Panc1 (cell line): ENCODE data around the gene RAB11FIP3. TPM values are rescaled to one million over a fixed set of nuclear protein-coding genes. Genes with fewer than 3 reads are reported as not detected.

Experiments
- ATAC-seq: fragments of 200-7000 bp; cut with Tn5 transposase; 2 replicates; pipeline ENCODE4 v1.9.1; 2020; ENCODE audit warnings: mild to moderate bottlenecking, moderate library complexity
- BruUV-seq: library from RNA; stranded (reverse); fragments of 400-500 nt; replicated peaks from 2 replicates; lab custom pipeline; 2021; lab: Mats Ljungman, UMichigan
- CTCF ChIA-PET: fragments of 300-600 bp; sonication (Branson Sonifier 250); formaldehyde crosslinking; loops from one replicate; lab custom pipeline; 2022; ENCODE audit warnings: antibody characterized with exemption; lab: Charles Lee
- POLR2A ChIA-PET: fragments of 300-600 bp; sonication (Branson Sonifier 250); formaldehyde crosslinking; loops from one replicate; lab custom pipeline; 2022; ENCODE audit warnings: antibody characterized with exemption; lab: Charles Lee
- DNase-seq: peaks from one replicate; pipeline ENCODE4 v3.0.0-alpha.2; 2010; ENCODE audit warnings: low read depth, low spot score
- H3K27ac ChIP-seq: 2 replicates; pipeline ENCODE4 v1.5.1; 2011; ENCODE audit warnings: mild to moderate bottlenecking, low read length, inconsistent platforms
- H3K27me3 ChIP-seq: fragments of 200-500 bp; sonication (Bioruptor generic); 2 replicates; pipeline ENCODE4 v1.6.0; 2014; ENCODE audit warnings: low read length, inconsistent platforms; ENCODE audit not compliant: control insufficient read depth, insufficient read depth
- H3K36me3 ChIP-seq: fragments of 200-500 bp; sonication (Bioruptor generic); 2 replicates; pipeline ENCODE4 v1.5.1; 2014; ENCODE audit warnings: inconsistent platforms, mild to moderate bottlenecking, low read length, moderate library complexity; ENCODE audit not compliant: control insufficient read depth, insufficient read depth
- H3K4me1 ChIP-seq: 2 replicates; pipeline ENCODE4 v1.5.1; 2011; ENCODE audit warnings: inconsistent platforms, mild to moderate bottlenecking, low read length, moderate library complexity; ENCODE audit not compliant: control insufficient read depth, insufficient read depth
- H3K4me3 ChIP-seq, 2 experiments: 2 replicates each; pipeline ENCODE4 v1.5.1; 2011 to 2012; ENCODE audit warnings: low read depth in 2 of 2, low read length in 2 of 2, mild to moderate bottlenecking in 2 of 2, inconsistent platforms in 1 of 2, moderate library complexity in 1 of 2
- H3K9me3 ChIP-seq: fragments of 200-500 bp; sonication (Bioruptor generic); 2 replicates; pipeline ENCODE4 v1.5.1; 2014; ENCODE audit warnings: low read depth, mild to moderate bottlenecking, inconsistent platforms, low read length, moderate library complexity; ENCODE audit not compliant: control insufficient read depth, insufficient read depth
- POLR2AphosphoS5 ChIP-seq: IDR thresholded peaks from 2 replicates; pipeline ENCODE4 v1.6.1; 2012; ENCODE audit warnings: mild to moderate bottlenecking, low read depth, low read length, moderate library complexity
- SIN3A ChIP-seq: IDR thresholded peaks from 2 replicates; pipeline ENCODE4 v1.6.1; 2012; ENCODE audit warnings: low read depth, mild to moderate bottlenecking, low read length, moderate library complexity, borderline replicate concordance; ENCODE audit not compliant: insufficient read depth
- TCF7L2 ChIP-seq: IDR thresholded peaks from 2 replicates; pipeline ENCODE4 v1.6.1; 2011; ENCODE audit warnings: mild to moderate bottlenecking, low read depth, low read length, inconsistent platforms
- in situ Hi-C: cut with HindIII; loops from 2 replicates; pipeline ENCODE4 v1.10.0; 2016; ENCODE audit warnings: low sequenced_read_pairs, low pct_unique_long_range_greater_than_20kb
- intact Hi-C: fragments of 100-400 bp; cut with micrococcal nuclease; formaldehyde crosslinking; loops from one replicate; pipeline ENCODE4 v1.10.0; 2022; ENCODE audit not compliant: unreplicated experiment
- total RNA-seq: library from RNA; stranded (reverse); gene quantifications from one replicate; pipeline ENCODE4 v1.2.1, GENCODE V29; 2021; ENCODE audit not compliant: unreplicated experiment
- TF ChIP-seq, protein P1 (sequence below), 2 experiments: IDR thresholded peaks; 2 replicates each; pipeline ENCODE4 v1.6.1; 2011 to 2012; ENCODE audit warnings: low read depth in 2 of 2, control low read depth in 1 of 2, low read length in 1 of 2, mild to moderate bottlenecking in 1 of 2, moderate library complexity in 1 of 2; ENCODE audit not compliant: insufficient read depth in 1 of 2
- TF ChIP-seq, protein P2 (sequence below): fragments of 450-650 bp; IDR thresholded peaks from 2 replicates; pipeline ENCODE4 v1.5.1; 2017; ENCODE audit warnings: mild to moderate bottlenecking

The RAB11FIP3 gene
- total RNA-seq, 1 experiment from 2014 or later: 57.3 TPM

DNA sequence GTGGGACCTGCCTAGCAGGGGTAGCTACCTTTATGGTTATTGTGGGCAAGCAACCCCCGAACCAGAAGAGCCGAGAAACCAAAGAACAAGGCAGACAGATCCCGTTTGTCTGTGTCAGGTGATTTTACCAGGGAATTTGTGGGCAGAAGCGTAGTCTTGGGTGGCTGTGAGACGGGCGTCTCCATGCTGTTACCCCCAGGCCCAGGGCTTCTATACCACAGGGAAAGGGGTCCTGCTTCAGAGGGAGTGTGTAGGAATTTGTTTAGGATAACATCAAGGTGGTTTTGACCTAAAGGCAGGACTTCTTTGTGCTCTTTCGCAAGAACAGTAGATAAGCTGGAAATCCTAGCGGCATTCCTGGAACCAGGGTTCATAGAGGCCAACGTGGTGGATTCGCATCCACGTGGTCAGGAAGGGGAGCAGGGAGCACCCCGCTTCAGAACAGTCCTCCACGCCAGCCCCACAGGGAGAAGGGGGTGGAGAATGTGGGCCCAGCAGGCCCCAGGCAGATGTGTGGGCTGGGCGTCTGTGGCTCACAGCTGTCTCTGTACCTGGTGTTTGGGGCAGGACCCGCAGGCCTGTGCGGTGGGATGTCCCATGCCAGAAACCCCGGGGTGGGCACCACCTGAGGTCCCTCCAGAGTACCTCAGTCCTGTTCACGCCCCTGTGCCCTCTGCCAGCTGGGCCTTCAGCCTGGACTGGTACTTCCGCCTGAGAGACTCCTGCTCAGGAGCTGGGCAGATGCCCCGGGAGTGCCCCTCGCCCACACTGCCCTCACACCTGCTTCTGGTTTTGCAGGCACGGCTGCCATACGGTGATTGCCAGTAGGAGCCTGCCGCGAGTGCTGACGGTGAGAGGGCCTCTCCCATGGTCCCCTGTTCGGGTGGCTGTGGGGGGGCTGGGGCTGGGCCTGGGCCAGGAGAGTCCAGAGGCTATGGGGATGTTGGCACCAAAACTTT is 19.6 kb upstream of the RAB11FIP3 start:
- no peak overlapping the region; the same call in 1 of the 2 replicates for H3K27ac ChIP-seq
- peaks cover 3% of the 10 kb centered on the region; the same call in 1 of the 2 replicates for H3K4me1 ChIP-seq
- in situ Hi-C loops (no loop called here), intact Hi-C loops (no loop called here)
- H3K27me3 ChIP-seq: no peaks in the 10 kb centered on the region
- no peaks in the 10 kb centered on the region; the same call in 1 of the 2 replicates for H3K36me3 ChIP-seq
- TSS peak; percentile 14 for BruUV-seq
- no peak for DNase-seq
- ChIA-PET POLR2A (interaction anchor here (0.6 kb wide), 1 partner anchor 39 kb away, joined by 5 read pairs; no protein-coding TSS in a partner anchor), CTCF (no interaction called here)
- H3K4me3 ChIP-seq: no peak overlapping the region
- ATAC-seq: no peak
- H3K9me3 ChIP-seq: no peaks in the 10 kb centered on the region
- TF ChIP-seq, protein P1, sequence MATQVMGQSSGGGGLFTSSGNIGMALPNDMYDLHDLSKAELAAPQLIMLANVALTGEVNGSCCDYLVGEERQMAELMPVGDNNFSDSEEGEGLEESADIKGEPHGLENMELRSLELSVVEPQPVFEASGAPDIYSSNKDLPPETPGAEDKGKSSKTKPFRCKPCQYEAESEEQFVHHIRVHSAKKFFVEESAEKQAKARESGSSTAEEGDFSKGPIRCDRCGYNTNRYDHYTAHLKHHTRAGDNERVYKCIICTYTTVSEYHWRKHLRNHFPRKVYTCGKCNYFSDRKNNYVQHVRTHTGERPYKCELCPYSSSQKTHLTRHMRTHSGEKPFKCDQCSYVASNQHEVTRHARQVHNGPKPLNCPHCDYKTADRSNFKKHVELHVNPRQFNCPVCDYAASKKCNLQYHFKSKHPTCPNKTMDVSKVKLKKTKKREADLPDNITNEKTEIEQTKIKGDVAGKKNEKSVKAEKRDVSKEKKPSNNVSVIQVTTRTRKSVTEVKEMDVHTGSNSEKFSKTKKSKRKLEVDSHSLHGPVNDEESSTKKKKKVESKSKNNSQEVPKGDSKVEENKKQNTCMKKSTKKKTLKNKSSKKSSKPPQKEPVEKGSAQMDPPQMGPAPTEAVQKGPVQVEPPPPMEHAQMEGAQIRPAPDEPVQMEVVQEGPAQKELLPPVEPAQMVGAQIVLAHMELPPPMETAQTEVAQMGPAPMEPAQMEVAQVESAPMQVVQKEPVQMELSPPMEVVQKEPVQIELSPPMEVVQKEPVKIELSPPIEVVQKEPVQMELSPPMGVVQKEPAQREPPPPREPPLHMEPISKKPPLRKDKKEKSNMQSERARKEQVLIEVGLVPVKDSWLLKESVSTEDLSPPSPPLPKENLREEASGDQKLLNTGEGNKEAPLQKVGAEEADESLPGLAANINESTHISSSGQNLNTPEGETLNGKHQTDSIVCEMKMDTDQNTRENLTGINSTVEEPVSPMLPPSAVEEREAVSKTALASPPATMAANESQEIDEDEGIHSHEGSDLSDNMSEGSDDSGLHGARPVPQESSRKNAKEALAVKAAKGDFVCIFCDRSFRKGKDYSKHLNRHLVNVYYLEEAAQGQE (IDR thresholded peaks at IDR 0.05; ENCODE audit: insufficient read depth in 1 of 2, low read depth in 2 of 2, low read length in 1 of 2): no peak
- no peak for TF ChIP-seq SIN3A
- TF ChIP-seq TCF7L2: no peak
- TF ChIP-seq, protein P2, sequence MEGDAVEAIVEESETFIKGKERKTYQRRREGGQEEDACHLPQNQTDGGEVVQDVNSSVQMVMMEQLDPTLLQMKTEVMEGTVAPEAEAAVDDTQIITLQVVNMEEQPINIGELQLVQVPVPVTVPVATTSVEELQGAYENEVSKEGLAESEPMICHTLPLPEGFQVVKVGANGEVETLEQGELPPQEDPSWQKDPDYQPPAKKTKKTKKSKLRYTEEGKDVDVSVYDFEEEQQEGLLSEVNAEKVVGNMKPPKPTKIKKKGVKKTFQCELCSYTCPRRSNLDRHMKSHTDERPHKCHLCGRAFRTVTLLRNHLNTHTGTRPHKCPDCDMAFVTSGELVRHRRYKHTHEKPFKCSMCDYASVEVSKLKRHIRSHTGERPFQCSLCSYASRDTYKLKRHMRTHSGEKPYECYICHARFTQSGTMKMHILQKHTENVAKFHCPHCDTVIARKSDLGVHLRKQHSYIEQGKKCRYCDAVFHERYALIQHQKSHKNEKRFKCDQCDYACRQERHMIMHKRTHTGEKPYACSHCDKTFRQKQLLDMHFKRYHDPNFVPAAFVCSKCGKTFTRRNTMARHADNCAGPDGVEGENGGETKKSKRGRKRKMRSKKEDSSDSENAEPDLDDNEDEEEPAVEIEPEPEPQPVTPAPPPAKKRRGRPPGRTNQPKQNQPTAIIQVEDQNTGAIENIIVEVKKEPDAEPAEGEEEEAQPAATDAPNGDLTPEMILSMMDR: no peak
- TF ChIP-seq POLR2AphosphoS5: no peak

DNA sequence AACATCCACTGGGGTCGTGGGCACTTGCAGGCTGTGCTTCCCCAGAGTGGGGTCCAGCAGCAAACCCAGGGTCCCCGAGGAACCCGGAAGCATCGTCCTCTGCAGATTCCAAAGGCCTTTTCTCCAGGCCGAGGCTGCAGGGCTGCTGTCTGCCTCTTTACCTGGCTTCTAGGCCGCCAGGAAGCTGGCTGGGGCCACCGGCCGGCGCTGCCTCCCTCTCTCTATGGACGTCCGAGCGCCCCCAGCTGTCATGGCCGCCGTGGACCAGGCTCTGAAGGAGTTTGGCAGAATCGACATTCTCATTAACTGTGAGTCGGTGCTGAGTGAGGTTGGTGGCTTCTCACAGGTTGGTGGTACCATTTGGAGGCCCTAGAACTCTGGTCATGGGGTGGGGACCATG is 18.2 kb upstream of the RAB11FIP3 start:
- ChIA-PET POLR2A (no interaction called here), CTCF (no interaction called here)
- H3K36me3 ChIP-seq: no peaks in the 10 kb centered on the region; the same call in 1 of the 2 replicates
- 0 out of 2 replicates have a peak, but pooled peaks have one; percentile 15 for ATAC-seq
- TF ChIP-seq SIN3A (no peak), TCF7L2 (no peak), POLR2AphosphoS5 (no peak)
- TF ChIP-seq, protein P2: no peak
- TF ChIP-seq, protein P1 (IDR thresholded peaks at IDR 0.05; ENCODE audit: insufficient read depth in 1 of 2, low read depth in 2 of 2, low read length in 1 of 2): no peak
- no peak for DNase-seq
- no peak overlapping the region for H3K27ac ChIP-seq
- no peaks in the 10 kb centered on the region for H3K27me3 ChIP-seq
- intact Hi-C loops (no loop called here), in situ Hi-C loops (no loop called here)
- peaks cover 3% of the 10 kb centered on the region; the same call in 1 of the 2 replicates for H3K4me1 ChIP-seq
- no peak overlapping the region for H3K4me3 ChIP-seq
- H3K9me3 ChIP-seq: no peaks in the 10 kb centered on the region
- no TSS peak for BruUV-seq
